Suprapubic skin (tissue), 4 donors: ENCODE data around the gene FER.

Source experiments
- EP300 ChIP-seq: sonication (generic); formaldehyde crosslinking; IDR thresholded peaks from one replicate; pipeline ENCODE4 v1.6.1; 2017; ENCODE audit warnings: antibody characterized with exemption
- POLR2A ChIP-seq, 2 donors: fragments of 450-650 bp; IDR thresholded peaks; one replicate each; pipeline ENCODE4 v1.6.1; 2017; ENCODE audit warnings: antibody characterized with exemption in 2 of 2, mild to moderate bottlenecking in 2 of 2, moderate library complexity in 2 of 2
- POLR2AphosphoS5 ChIP-seq, 3 donors: sonication (generic); formaldehyde crosslinking; IDR thresholded peaks; one replicate each; pipeline ENCODE4 v1.6.1; 2017; ENCODE audit warnings: antibody characterized with exemption in 3 of 3
- TF ChIP-seq, protein P1 (sequence below), 2 donors: fragments of 200-600 bp in 1 of 2; fragments of 450-650 bp in 1 of 2; sonication (generic) in 1 of 2; IDR thresholded peaks; one replicate each; pipeline ENCODE4 v1.5.1; 2016 to 2019; ENCODE audit warnings: antibody characterized with exemption in 2 of 2, mild to moderate bottlenecking in 1 of 2, moderate library complexity in 1 of 2

DNA sequence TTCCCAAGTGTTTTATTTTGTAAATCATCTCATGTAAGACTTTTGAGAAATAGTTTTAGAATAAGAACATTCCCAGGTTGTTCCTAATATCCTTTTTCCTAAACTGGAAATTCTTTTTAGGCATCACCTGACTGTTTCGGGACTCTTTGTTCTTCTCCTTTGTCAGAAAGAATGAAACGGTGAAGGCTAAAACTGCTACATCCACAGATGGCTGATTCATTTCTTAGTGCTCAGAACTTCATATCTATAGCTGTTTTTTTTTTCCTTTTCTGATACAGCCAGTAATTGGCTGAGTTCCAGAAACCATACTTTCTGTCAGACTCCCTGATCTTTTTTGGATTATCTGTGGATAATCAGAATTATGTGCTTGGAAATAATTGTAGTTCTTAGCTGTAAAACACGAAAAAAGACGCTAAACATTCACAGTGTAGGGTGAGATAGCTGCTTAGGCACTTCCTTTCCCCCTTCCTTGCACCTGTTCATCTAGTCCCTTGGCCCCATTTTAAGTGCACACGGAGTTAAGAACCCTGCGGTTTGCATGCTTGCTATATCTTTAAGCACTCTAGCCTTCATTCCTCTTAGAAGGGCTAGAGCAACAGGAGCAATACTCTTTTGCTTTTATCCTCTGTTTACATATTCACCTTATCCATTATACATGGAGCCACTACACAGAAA, 378.2 kb downstream of the FER start:
- TF ChIP-seq, protein P1, sequence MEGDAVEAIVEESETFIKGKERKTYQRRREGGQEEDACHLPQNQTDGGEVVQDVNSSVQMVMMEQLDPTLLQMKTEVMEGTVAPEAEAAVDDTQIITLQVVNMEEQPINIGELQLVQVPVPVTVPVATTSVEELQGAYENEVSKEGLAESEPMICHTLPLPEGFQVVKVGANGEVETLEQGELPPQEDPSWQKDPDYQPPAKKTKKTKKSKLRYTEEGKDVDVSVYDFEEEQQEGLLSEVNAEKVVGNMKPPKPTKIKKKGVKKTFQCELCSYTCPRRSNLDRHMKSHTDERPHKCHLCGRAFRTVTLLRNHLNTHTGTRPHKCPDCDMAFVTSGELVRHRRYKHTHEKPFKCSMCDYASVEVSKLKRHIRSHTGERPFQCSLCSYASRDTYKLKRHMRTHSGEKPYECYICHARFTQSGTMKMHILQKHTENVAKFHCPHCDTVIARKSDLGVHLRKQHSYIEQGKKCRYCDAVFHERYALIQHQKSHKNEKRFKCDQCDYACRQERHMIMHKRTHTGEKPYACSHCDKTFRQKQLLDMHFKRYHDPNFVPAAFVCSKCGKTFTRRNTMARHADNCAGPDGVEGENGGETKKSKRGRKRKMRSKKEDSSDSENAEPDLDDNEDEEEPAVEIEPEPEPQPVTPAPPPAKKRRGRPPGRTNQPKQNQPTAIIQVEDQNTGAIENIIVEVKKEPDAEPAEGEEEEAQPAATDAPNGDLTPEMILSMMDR (IDR thresholded peaks at IDR 0.05) = no peak
- TF ChIP-seq POLR2A (IDR thresholded peaks at IDR 0.05) (no peak), EP300 (no peak), POLR2AphosphoS5 (IDR thresholded peaks at IDR 0.05) (no peak)
